ENCODE results near the gene BCL2L1.

The BCL2L1 gene

DNA sequence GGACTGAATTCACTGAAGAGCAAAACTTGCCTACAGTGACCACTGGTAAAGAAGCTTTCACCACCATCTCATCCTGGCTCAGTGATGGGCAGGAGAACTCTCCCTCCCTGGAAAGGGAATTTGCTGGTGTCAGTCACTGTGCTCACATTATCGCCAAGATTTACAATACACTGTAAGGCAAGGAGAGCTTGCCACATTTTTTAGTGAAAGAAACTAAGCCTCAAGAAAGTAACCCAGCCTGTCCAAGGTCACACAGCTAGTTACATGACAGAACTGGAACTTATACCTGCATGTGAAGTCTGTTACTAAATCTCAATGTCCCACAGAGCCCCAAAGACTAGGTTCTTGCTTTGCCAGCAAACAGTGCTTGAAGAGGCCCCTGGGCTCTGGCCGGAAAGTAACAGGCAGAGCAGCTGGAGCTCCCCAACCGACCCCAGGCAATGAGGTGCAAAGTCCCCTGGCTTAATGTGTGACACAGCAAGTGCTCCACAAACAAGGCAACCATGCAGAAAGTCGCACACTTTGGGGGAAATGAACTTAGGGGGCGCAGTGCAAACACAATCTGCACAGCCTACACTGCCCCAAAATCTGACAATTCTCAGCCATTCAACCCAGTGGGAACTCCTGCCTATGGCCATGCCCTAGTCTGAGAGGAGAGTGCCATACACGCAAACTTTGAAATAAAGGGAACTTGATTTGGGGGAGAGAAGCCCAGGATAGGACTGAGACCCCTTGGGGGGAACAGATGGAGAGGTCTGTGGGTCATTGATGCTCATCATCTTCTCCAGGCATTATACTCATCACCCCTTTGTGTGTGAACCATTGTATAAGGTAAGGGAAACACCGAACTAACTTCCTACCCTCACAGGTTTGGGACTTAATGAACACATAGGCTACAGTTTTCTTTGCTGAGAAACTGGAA is 1.9 kb downstream of the BCL2L1 start:
- Histone ChIP-seq H3K4me1 (ENCODE audit: control insufficient read depth, insufficient read depth, low read length) (peaks cover 28% of the 10 kb centered on the region), H3K27me3 (ENCODE audit: control insufficient read depth, insufficient read depth, low read length) (no peaks in the 10 kb centered on the region), H3K4me3 (ENCODE audit: low read length) (peak overlapping the region; percentile 87), H3K36me3 (ENCODE audit: control insufficient read depth, insufficient read depth, low read length) (no peaks in the 10 kb centered on the region), H3K9ac (ENCODE audit: low read length) (no peak overlapping the region), H3K27ac (ENCODE audit: low read depth, low read length) (peak overlapping the region; percentile 10)

DNA sequence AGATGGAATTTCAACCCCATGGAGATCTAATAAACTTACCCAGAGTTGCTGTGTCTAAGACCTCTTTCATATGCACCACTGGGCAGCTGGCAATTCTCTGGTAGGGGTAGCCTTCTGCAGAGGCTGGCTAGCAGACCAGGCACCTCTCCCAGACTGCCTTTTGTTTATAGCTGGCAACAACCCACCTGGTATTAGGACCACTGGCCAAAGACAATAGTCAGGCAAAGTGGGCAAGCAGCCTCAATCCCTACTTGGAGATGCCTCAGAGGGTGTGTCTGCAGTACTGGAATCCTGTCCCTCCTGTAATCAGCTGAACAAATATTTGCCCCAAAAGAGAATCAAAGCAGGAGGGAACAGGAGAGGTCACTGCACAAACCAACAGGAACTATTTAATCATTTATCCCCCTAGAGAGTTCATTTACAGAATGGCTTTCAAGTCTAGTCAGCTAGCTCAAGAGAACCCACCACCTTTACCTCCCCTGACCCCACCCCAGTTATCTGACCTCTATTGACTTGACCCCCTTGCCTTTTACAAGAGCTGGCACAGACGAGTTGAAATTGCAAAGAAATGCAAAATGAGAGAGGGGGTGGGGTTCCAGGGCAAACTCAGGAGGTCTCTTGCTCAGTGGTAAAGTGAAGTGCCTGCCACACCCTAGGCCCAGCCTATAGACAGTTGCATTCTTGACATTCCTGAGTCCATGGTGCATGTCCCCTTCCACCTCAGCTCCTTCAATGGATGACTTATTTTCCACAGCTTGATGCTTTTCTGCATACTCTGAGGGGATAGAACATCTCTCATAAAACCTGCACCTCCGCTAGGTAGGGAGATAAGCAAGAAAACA is 2.8 kb downstream of the BCL2L1 start:
- H3K4me1 ChIP-seq (ENCODE audit: control insufficient read depth, insufficient read depth, low read length): peaks cover 28% of the 10 kb centered on the region
- no peak overlapping the region for H3K27ac ChIP-seq (ENCODE audit: low read depth, low read length)
- no peaks in the 10 kb centered on the region for H3K36me3 ChIP-seq (ENCODE audit: control insufficient read depth, insufficient read depth, low read length)

GRCh38 chr20:31718952-31719643 is 3.6 kb downstream of the BCL2L1 start:
- H3K9ac ChIP-seq (ENCODE audit: low read length): no peak overlapping the region
- H3K4me3 ChIP-seq (ENCODE audit: low read length): peak overlapping the region; percentile 49
- H3K36me3 ChIP-seq (ENCODE audit: control insufficient read depth, insufficient read depth, low read length): no peaks in the 10 kb centered on the region
- no peaks in the 10 kb centered on the region for H3K27me3 ChIP-seq (ENCODE audit: control insufficient read depth, insufficient read depth, low read length)
- H3K4me1 ChIP-seq (ENCODE audit: control insufficient read depth, insufficient read depth, low read length): peaks cover 28% of the 10 kb centered on the region
- H3K27ac ChIP-seq (ENCODE audit: low read depth, low read length): no peak overlapping the region

More for the DNA sequence above, 2.8 kb downstream of the BCL2L1 start:
- Histone ChIP-seq H3K4me3 (ENCODE audit: low read length) (peak overlapping the region; percentile 87), H3K9ac (ENCODE audit: low read length) (no peak overlapping the region), H3K27me3 (ENCODE audit: control insufficient read depth, insufficient read depth, low read length) (no peaks in the 10 kb centered on the region)

GRCh38 chr20:31717478-31718201 is 5.0 kb downstream of the BCL2L1 start:
- Histone ChIP-seq H3K27me3 (ENCODE audit: control insufficient read depth, insufficient read depth, low read length) (no peaks in the 10 kb centered on the region), H3K36me3 (ENCODE audit: control insufficient read depth, insufficient read depth, low read length) (no peaks in the 10 kb centered on the region), H3K9ac (ENCODE audit: low read length) (no peak overlapping the region), H3K4me3 (ENCODE audit: low read length) (peak overlapping the region; percentile 10), H3K4me1 (ENCODE audit: control insufficient read depth, insufficient read depth, low read length) (peaks cover 32% of the 10 kb centered on the region), H3K27ac (ENCODE audit: low read depth, low read length) (no peak overlapping the region)

GRCh38 chr20:31716818-31717477 is 5.7 kb downstream of the BCL2L1 start:
- Histone ChIP-seq H3K27ac (ENCODE audit: low read depth, low read length) (no peak overlapping the region), H3K4me3 (ENCODE audit: low read length) (no peak overlapping the region)

GRCh38 chr20:31716351-31716750 is 6.3 kb downstream of the BCL2L1 start:
- H3K4me3 ChIP-seq (ENCODE audit: low read length): no peak overlapping the region

More at GRCh38 chr20:31716818-31717477, 5.7 kb downstream of the BCL2L1 start:
- H3K27me3 ChIP-seq (ENCODE audit: control insufficient read depth, insufficient read depth, low read length): no peaks in the 10 kb centered on the region
- H3K36me3 ChIP-seq (ENCODE audit: control insufficient read depth, insufficient read depth, low read length): no peaks in the 10 kb centered on the region
- peaks cover 38% of the 10 kb centered on the region for H3K4me1 ChIP-seq (ENCODE audit: control insufficient read depth, insufficient read depth, low read length)
- no peak overlapping the region for H3K9ac ChIP-seq (ENCODE audit: low read length)

GRCh38 chr20:31715766-31716165 is 6.9 kb downstream of the BCL2L1 start:
- Histone ChIP-seq H3K27ac (ENCODE audit: low read depth, low read length) (no peak overlapping the region), H3K36me3 (ENCODE audit: control insufficient read depth, insufficient read depth, low read length) (no peaks in the 10 kb centered on the region), H3K4me3 (ENCODE audit: low read length) (no peak overlapping the region), H3K27me3 (ENCODE audit: control insufficient read depth, insufficient read depth, low read length) (no peaks in the 10 kb centered on the region), H3K9ac (ENCODE audit: low read length) (no peak overlapping the region), H3K4me1 (ENCODE audit: control insufficient read depth, insufficient read depth, low read length) (peaks cover 34% of the 10 kb centered on the region)

More at GRCh38 chr20:31716351-31716750, 6.3 kb downstream of the BCL2L1 start:
- H3K4me1 ChIP-seq (ENCODE audit: control insufficient read depth, insufficient read depth, low read length): peaks cover 38% of the 10 kb centered on the region
- no peak overlapping the region for H3K9ac ChIP-seq (ENCODE audit: low read length)
- no peaks in the 10 kb centered on the region for H3K36me3 ChIP-seq (ENCODE audit: control insufficient read depth, insufficient read depth, low read length)
- no peak overlapping the region for H3K27ac ChIP-seq (ENCODE audit: low read depth, low read length)
- no peaks in the 10 kb centered on the region for H3K27me3 ChIP-seq (ENCODE audit: control insufficient read depth, insufficient read depth, low read length)

DNA sequence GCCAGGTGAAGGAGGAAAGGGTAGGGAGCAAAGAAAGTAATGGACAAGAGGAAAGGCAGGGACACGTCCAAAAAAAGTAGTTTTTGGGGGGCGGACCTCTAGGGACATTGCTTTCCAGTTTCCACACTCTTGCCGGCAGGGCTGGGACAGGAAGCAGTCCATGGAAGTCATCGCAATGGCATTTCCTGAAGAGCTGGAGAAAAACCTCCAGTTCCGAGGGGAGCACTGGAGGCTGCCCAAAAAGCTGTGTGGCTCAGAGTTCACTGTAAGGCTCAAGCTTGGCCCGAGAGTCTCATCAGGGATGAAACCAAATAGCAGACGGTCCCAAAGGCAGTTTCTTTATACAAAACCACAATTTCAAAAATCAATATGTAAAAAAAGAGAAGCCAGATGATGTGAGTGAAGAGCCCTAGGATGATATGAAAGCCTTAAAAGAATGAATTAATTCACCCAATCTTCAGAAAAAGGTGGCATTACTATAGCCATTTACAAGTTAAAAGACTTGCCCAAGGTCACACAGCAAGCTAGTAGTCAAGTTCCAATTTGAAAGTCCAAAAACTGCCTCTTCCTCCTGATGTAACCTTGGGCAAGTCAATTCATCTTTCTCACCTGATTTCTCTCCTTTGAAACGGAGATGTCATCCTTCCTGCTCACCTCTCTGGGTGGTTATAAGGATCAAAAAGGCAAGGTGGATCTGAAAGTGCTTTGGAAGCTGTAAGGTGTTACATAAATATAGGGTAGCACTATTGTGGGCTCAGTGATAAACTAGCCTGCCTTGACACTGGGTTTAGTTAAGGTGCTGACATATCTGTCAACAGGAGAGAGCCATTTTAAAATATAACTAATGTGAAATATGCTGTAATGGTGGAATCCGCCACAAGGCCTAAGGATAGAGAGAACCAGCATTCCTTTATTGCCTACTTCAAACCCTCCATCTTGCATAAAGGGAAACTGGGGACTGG is 9.1 kb downstream of the BCL2L1 start:
- Histone ChIP-seq H3K9ac (ENCODE audit: low read length) (no peak overlapping the region), H3K4me3 (ENCODE audit: low read length) (peak overlapping the region; percentile 38), H3K27me3 (ENCODE audit: control insufficient read depth, insufficient read depth, low read length) (no peaks in the 10 kb centered on the region), H3K4me1 (ENCODE audit: control insufficient read depth, insufficient read depth, low read length) (peaks cover 20% of the 10 kb centered on the region), H3K27ac (ENCODE audit: low read depth, low read length) (peak overlapping the region; percentile 71), H3K36me3 (ENCODE audit: control insufficient read depth, insufficient read depth, low read length) (no peaks in the 10 kb centered on the region)

DNA sequence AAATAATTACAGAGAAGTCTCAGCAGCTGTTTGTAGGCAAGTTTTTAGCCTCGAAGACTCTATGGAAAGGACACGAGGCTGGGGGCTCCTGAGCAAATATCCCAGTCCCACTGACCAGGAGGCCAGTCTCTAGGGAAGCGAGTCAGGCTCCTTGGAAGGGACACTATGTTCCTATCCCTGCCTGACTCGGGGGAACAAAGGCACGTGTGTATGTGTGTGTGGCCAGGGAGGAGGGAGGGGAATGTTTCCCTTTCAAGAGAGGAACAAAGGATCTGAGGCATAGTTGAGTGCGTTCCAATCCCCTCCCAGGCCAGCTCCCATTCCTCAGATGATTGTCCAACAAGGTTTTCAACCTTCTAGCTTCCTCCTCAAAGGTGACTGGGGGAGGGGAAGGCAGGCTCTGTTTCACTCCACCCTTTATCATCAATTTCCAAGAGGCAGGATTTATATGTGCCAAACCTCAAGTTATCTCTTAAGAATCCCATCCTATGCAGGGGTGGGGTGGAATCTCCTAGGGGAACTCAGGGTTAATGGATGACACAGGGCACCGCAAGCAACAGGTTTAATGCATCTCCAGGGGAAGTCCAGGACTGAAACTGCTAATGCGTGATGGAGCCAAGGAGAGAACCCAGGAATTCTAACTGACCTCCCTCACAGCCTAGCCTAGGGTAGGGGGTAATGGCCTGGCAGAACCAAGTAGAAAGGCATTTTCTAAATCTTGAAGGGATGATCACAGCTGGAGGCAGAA is 9.9 kb downstream of the BCL2L1 start:
- H3K36me3 ChIP-seq (ENCODE audit: control insufficient read depth, insufficient read depth, low read length): no peaks in the 10 kb centered on the region
- no peak overlapping the region for H3K9ac ChIP-seq (ENCODE audit: low read length)

DNA sequence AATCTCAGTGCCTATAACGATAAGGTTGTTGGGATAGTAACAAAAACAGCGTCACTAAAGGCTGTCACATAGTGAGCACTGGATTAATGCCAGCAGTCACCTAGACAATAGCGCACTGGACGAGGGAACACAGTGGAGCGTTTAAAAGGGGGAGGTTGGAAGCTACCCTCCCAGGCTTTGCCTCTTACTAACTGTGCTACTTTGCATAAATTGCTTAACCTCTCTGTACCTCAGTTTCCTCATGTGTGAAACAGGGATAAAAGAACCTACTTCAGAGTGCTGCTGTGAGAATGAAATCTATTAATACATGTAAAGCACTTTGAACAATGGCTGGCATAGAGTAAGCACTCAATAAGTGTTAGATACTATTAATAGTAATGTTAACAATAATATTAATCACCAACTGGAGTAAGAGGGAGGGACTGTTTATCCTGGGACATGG is 10.5 kb downstream of the BCL2L1 start:
- Histone ChIP-seq H3K4me3 (ENCODE audit: low read length) (no peak overlapping the region), H3K36me3 (ENCODE audit: control insufficient read depth, insufficient read depth, low read length) (peaks cover under 1% of the 10 kb centered on the region), H3K4me1 (ENCODE audit: control insufficient read depth, insufficient read depth, low read length) (peaks cover 20% of the 10 kb centered on the region), H3K27ac (ENCODE audit: low read depth, low read length) (peak overlapping the region; percentile 71), H3K27me3 (ENCODE audit: control insufficient read depth, insufficient read depth, low read length) (no peaks in the 10 kb centered on the region), H3K9ac (ENCODE audit: low read length) (no peak overlapping the region)

More for the DNA sequence above, 9.9 kb downstream of the BCL2L1 start:
- Histone ChIP-seq H3K27me3 (ENCODE audit: control insufficient read depth, insufficient read depth, low read length) (no peaks in the 10 kb centered on the region), H3K4me1 (ENCODE audit: control insufficient read depth, insufficient read depth, low read length) (peaks cover 20% of the 10 kb centered on the region), H3K27ac (ENCODE audit: low read depth, low read length) (peak overlapping the region; percentile 71), H3K4me3 (ENCODE audit: low read length) (peak overlapping the region; percentile 38)

All from rectal smooth muscle tissue (tissue), 1 donor.